Stimulated activated CD4-positive, alpha-beta T cell treated with anti-CD3 and anti-CD28 coated beads, TNF-alpha, amount 100 ng/mL, for 24 hours (primary cell): ENCODE measurements around the gene SBK2.

Source experiments
- DNase-seq, 3 experiments: peaks; one replicate each; pipeline ENCODE4 v3.0.0-alpha.2; 2020; ENCODE audit warnings: low read depth in 3 of 3

Gene SBK2

GRCh38 chr19:55554741-55555152 is 17.8 kb upstream of the SBK2 start:
- DNase-seq, result no peak

- DNase-seq, result no peak
Measured at GRCh38 chr19:55554302-55554701, 17.4 kb upstream of the SBK2 start.

DNA sequence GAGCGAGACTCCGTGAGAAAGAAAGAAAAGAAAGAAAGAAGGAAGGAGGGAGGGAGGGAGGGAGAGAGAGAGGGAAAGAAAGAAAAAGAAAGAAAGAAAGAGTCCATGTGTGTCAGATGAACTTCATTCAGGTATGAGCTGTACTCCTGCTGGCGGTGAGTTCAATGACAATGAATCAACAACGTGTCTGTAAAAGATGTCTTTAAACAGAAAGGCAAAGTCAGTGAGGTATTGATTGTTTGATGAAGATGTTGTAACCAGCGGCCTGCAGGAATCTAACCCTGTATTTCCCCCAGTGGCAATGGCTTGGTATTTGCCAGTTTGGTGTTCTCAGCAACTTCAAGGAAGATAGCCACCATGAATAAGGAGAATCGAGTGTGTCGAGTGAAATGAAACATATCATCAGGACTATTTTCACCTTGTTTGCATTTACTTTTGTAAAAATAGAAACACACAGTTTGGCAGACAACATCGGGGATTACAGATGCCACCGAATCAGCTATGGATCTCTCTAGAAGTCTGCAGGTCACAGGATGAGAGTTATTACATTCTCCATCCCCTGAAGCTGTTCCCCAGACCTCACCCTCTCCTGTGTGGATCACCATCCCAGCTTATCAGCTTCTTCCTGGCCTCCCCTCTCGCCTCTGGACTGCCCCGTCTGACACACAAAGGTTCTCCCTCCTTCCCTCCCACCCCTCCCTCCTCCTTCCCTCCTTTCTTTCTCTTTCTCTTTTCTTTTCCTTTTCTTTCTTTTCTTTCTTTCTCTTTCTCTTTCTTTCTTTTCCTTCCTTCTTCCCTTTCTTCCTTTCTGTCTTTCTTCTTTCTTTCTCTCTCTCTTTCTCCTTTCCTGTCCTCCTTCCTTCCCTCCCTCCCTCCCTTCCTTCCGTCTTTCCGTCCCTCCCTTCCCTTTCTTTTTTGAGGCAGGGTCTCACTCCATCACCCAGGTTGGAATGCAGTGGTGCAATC is 16.6 kb upstream of the SBK2 start:
- DNase-seq, result no peak

DNA sequence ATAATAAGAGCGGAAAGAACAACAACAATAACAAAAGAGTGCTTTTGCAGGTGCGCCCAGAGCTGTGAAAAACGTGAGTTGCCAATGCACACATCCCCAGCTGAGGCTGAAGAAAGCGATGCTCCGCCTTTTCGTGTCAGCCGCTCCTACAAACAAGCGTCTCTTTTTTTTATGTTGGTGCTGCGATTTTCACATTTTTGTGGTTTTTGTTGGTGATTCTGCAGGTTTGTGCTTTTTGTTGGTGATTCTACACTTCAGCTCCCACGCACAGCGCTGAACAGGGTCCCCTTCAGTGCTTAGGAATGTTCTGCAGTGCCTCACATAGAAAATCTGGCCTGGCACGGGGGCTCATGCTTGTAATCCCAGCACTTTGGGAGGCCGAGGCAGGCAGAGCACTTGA is 15.7 kb upstream of the SBK2 start:
- no peak for DNase-seq

GRCh38 chr19:55552206-55552605 is 15.3 kb upstream of the SBK2 start:
- no peak for DNase-seq

GRCh38 chr19:55550321-55550650 is 13.4 kb upstream of the SBK2 start:
- DNase-seq, result no peak

DNA sequence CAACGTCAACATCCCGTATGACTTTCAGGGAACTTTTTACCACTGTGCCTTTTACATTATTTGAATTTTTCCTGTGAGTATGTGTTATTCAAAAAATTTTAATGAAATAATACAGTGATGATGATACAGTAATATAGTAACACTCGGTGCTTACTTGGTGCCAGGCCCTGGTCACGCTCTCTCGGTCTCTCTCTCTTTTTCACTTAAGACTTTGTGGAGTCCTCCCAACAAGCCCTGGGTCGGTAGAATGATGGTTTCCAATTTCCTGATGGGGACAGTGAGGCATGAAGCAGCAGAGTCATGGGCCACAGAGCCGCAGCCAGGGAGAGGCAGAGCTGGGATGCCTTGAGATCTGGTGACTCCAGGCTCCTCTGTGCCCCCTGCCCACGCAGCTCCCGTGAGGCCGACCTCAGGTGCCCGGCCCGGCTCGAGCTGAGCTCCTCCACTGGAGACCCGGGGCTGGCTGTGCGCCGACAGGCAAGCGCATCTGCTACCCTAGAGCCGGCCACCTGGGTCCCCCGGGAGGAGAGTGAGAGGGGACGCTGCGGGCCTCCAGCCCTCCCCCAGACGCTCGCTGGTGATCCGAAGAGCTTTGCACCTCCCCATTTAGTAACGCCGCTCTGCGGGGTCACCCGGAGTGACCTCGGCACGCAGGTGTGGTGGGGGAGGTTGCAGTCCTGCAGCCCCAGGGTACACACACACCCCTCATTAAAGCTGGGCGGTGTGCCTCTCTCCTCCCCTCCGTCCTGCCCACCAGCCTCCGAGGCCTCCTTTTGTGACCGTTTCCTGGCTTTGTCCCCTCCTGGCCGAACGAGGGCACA is 12.8 kb upstream of the SBK2 start:
- DNase-seq, result no peak

GRCh38 chr19:55546822-55547614 is 10.1 kb upstream of the SBK2 start:
- no peak for DNase-seq

DNA sequence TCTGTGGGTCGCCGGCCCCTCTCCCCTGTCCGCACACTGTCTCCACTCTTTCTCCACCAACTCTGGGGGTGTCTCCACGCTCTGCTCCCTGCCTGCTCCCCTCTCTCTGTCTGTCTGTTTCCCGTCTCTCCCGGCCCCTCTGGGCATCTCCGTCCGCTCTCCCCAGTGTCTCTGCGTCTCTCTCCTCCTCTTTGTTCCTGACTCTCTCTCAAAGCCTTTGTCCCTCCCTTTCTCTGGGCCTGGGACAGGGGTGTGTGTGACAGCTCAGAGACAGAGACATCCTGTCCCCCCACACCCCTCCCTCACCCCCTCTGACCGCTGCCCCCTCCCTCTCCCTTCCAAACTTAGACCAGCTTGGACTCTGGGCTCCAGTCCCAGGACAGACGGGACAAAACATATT is 9.1 kb upstream of the SBK2 start:
- DNase-seq, result no peak

DNA sequence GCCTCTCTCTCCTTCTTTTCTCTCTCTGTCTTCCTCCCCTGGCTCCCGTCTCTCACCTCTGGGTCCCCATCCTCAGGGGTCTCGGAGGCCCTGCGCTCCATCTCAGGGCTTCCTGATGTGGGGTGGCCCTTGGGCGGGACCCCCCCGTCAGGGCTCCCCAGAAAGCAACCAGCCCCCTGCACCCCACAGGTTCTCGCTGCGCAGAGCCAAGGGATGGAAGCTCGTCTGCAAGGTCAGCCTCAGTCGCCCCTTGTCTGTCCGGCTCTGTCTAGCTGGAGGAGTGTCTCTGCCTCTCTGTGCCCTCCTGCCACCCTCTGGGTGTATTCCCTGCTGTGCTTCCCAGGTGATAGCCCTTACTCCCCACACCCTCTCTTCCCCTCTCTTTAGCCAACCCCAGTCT is 8.5 kb upstream of the SBK2 start, which contains the start of gene SBK3:
Gene SBK3 (minus strand): TSS at position 101 of the 400 bp plus-strand sequence. CDS start 0 bp downstream, at position 101.
- DNase-seq, result no peak

DNA sequence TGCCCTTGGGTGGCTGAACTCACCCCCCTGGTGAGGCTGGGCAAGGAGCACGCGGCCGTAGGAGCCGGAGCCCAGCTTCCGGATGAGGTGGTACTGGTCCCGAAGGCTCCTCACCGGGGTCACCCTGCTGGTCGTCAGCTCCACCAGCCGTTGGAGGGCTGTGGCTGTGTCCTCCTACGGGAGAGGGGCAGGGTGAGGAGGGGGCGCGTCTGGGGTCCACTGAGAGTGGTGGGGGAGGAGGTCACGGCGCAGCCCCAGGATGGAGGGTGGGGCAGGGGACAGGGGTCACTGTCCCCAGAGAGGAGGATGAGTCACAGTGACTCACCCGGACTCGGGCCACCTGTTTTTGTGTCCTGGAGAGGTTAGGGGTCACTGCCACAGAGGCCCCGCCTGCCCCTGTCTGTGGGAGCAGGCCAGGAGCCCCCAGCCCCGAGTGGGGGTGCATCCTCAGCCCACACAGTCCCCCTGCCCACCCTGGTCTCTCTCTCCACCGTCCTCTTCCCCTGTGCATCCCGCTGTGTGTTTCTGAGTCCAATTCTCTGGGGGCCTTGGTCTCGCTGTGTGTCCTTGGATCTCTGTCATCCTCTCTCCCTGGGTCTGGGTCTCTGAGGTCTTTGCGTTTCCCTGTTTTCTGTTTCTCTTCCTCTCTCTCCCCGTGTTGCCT is 8.0 kb upstream of the SBK2 start:
- no peak for DNase-seq

DNA sequence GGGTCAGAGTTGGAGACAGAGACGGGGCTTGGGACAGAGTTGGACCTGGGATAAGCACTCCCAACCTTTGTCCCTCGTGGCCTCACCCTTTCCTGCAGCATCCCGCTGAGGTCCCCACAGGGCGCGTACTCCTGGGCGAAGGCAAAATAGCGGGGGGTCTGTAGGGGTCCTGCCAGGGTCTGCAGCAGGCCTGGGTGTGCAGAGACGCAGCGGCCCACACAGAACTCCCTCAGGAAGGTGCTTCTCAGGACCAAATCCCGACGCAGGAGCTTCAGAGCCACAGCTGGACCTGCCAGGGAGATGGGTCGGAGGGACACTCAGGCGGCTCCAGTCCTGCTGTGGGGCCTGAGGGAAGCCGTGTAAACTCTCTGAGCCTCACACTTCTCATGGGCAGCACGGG is 7.1 kb upstream of the SBK2 start:
- no peak for DNase-seq

DNA sequence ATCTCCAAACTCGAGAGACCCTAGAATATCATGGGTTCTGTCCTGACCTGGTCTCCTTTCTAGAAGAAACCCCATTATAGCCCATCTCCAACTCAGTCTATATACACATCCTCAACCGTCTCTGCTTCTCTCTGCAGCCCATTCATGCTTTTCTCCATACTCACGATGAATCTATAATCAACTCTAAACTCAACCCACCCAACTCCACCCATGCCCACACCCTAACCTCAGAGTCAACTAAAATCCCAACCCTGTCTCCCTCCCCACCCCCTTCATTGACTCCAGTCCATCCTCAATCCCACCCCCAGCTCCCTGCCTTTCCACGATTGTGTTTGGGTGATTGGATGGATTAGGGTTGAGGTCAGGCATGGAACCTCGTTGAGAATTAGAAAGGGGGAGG is 6.6 kb upstream of the SBK2 start:
- DNase-seq, result no peak

DNA sequence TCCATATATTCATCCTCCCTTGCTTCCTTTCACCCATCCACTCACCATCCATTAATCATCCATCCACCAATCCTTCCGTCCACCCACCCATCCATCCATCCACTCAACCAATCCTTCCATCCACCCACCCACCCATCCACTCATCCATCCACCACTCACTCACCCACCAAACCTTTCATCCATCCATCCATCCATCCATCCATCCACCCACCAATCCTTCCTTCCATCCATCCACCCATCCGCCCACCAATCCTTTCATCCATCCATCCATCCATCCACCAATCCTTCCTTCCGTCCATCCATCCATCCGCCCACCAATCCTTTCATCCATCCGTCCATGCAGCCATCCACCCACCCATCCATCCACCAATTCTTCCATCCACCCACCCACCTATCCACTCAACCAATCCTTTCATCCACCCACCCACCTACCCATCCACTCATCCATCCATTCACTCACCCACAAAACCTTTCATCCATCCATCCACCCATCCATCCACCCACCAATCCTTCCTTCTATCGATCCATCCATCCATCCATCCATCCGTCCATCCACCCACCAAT is 5.4 kb upstream of the SBK2 start:
- DNase-seq, result no peak

- DNase-seq, result no peak
Measured at GRCh38 chr19:55541091-55541490, 4.2 kb upstream of the SBK2 start.

GRCh38 chr19:55540619-55541018 is 3.7 kb upstream of the SBK2 start:
- no peak for DNase-seq

- no peak for DNase-seq
Measured at GRCh38 chr19:55539090-55539984, 2.4 kb upstream of the SBK2 start.

GRCh38 chr19:55538132-55538531 is 1.2 kb upstream of the SBK2 start:
- no peak for DNase-seq

DNA sequence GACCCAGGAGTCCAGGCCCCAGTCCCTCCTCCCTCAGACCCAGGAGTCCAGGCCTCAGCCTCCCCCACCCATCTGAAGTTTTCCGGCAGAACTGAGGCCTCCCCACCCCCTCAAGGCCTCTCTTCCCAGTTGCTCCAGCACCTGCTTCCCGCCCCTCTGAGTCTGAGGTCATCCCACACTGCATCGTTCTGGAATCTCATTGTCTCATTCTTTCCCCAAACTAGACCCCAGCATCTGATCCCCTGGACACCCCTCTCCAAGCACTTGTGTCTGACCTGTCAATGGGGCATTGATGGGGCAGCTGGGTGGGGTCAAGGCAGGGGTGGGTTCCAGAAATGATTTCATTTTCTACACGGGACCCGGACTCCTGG is 793 bp upstream of the SBK2 start:
- no peak for DNase-seq

DNA sequence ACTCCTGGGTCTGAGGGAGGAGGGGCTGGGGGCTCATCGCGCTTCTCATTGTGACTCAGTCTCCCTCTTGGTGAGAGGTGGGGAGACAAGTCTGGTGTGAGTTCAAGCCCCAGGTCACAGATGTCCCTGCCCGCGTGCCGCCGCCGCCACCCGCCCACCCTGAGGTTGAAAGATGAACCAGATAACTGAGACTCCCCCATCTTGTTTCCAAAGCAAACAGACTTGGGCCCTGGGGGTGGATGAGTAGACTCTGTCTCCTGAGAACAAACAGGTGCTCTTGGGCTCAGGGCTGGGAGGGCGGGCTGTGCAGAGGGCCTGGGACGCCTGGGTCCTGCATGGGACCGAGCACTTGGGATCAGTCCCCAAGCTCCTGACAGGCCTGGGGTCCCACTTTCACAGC is 567 bp downstream of the SBK2 start:
- DNase-seq, result no peak
